GM10248 (cell line): ENCODE data around the gene ARHGEF2.
A peak's percentile ranks its signal among the peaks of the same experiment; 100 is the strongest.

Experiments used
- CTCF ChIA-PET: fragments of 300-600 bp; sonication (Branson Sonifier 250); formaldehyde crosslinking; extraction: SDS; loops from one replicate; lab custom pipeline; 2021; ENCODE audit warnings: antibody characterized with exemption; lab: Yijun Ruan, JAX
- POLR2A ChIA-PET: fragments of 350-650 bp; sonication (Branson Sonifier 250); formaldehyde crosslinking; extraction: SDS; loops from one replicate; lab custom pipeline; 2020; ENCODE audit warnings: antibody characterized with exemption; lab: Yijun Ruan, JAX
- DNase-seq: peaks from one replicate; pipeline ENCODE4 v3.0.0; 2012; ENCODE audit errors: extremely low spot score
- CTCF ChIP-seq: IDR thresholded peaks from 2 replicates; pipeline ENCODE4 v1.5.1; 2012; ENCODE audit warnings: mild to moderate bottlenecking, low read depth; ENCODE audit errors: extremely low read depth, missing control alignments, control extremely low read depth

Gene ARHGEF2

GRCh38 chr1:155911156-155912055 is 66.9 kb downstream of the ARHGEF2 start, which contains the start of gene RIT1:
Gene RIT1 (minus strand): TSS chr1:155911349. CDS start chr1:155910761, 588 bp downstream.
- ChIA-PET POLR2A (interaction anchor here (0.5 to 1.1 kb wide), 4 partner anchors 9 to 1690 kb away, joined by 3 to 4 read pairs (median 4); no protein-coding TSS in a partner anchor), CTCF (interaction anchor here (1.2 kb wide), 1 partner anchor 22 kb away, joined by 4 read pairs; no protein-coding TSS in a partner anchor)
- TF ChIP-seq CTCF: no peak
- DNase-seq: peak; percentile 93

- POLR2A ChIA-PET: interaction anchor here (0.6 kb wide), 1 partner anchor 1689 kb away, joined by 4 read pairs; no protein-coding TSS in a partner anchor
- TF ChIP-seq CTCF: no peak
- peak; percentile 44 for DNase-seq
- CTCF ChIA-PET: interaction anchor here (2.0 kb wide), 1 partner anchor 12 kb away, joined by 5 read pairs; no protein-coding TSS in a partner anchor
Measured at GRCh38 chr1:155910621-155911121, 67.7 kb downstream of the ARHGEF2 start.

- DNase-seq: no peak
- POLR2A ChIA-PET: no interaction called here
- no peak for TF ChIP-seq CTCF
- CTCF ChIA-PET: interaction anchor here (2.0 kb wide), 1 partner anchor 11 kb away, joined by 5 read pairs; no protein-coding TSS in a partner anchor
Measured at GRCh38 chr1:155909894-155910293, 68.5 kb downstream of the ARHGEF2 start.

- no peak for DNase-seq
- ChIA-PET CTCF (interaction anchor here (1.1 to 2.3 kb wide), 8 partner anchors 9 to 654 kb away, joined by 3 to 8 read pairs (median 4); no protein-coding TSS in a partner anchor), POLR2A (interaction anchor here (0.6 to 1.3 kb wide), 4 partner anchors 10 to 103 kb away, joined by 3 to 9 read pairs (median 3); no protein-coding TSS in a partner anchor)
- TF ChIP-seq CTCF: no peak
Measured at GRCh38 chr1:155904261-155904660, 74.1 kb downstream of the ARHGEF2 start.

GRCh38 chr1:155900161-155900560 is 78.2 kb downstream of the ARHGEF2 start:
- no peak for TF ChIP-seq CTCF
- ChIA-PET CTCF (no interaction called here), POLR2A (no interaction called here)
- no peak for DNase-seq

GRCh38 chr1:155899683-155900082 is 78.7 kb downstream of the ARHGEF2 start:
- TF ChIP-seq CTCF: no peak
- ChIA-PET POLR2A (interaction anchor here (0.9 kb wide), 1 partner anchor 33 kb away, joined by 4 read pairs; no protein-coding TSS in a partner anchor), CTCF (interaction anchor here (1.4 to 2.3 kb wide), 3 partner anchors 10 to 38 kb away, joined by 4 to 5 read pairs (median 5); no protein-coding TSS in a partner anchor)
- DNase-seq: no peak
